GM15510 (cell line): ENCODE data around the gene PHGDH.

Source experiments
- POLR2A ChIP-seq: IDR thresholded peaks from 3 replicates; pipeline ENCODE4 v1.6.1; 2011; ENCODE audit warnings: borderline replicate concordance; ENCODE audit not compliant: insufficient read length; ENCODE audit errors: extremely low read depth

PHGDH gene

GRCh38 chr1:119683893-119684292 lies 27.8 kb upstream of the PHGDH start:
- TF ChIP-seq POLR2A: no peak

GRCh38 chr1:119686661-119687060 lies 25.1 kb upstream of the PHGDH start:
- no peak for TF ChIP-seq POLR2A

- TF ChIP-seq POLR2A: no peak
Measured at GRCh38 chr1:119687434-119688079, 24.2 kb upstream of the PHGDH start.

- no peak for TF ChIP-seq POLR2A
Measured at GRCh38 chr1:119688810-119689209, 22.9 kb upstream of the PHGDH start.

- TF ChIP-seq POLR2A: no peak
Measured at GRCh38 chr1:119689511-119689910, 22.2 kb upstream of the PHGDH start.

GRCh38 chr1:119697598-119697997 lies 14.1 kb upstream of the PHGDH start:
- TF ChIP-seq POLR2A: no peak

GRCh38 chr1:119700326-119700725 lies 11.4 kb upstream of the PHGDH start:
- TF ChIP-seq POLR2A: no peak

- TF ChIP-seq POLR2A: no peak
Measured at GRCh38 chr1:119701659-119702058, 10.1 kb upstream of the PHGDH start.

GRCh38 chr1:119702384-119702783 lies 9.3 kb upstream of the PHGDH start:
- TF ChIP-seq POLR2A: no peak

- no peak for TF ChIP-seq POLR2A
Measured at GRCh38 chr1:119703666-119704450, 7.9 kb upstream of the PHGDH start.

GRCh38 chr1:119712342-119713038 lies 756 bp downstream of the PHGDH start:
- TF ChIP-seq POLR2A: no peak

GRCh38 chr1:119713039-119713748 lies 1.5 kb downstream of the PHGDH start:
- TF ChIP-seq POLR2A: no peak

GRCh38 chr1:119713749-119714456 lies 2.2 kb downstream of the PHGDH start:
- TF ChIP-seq POLR2A: no peak

- TF ChIP-seq POLR2A: no peak
Measured at GRCh38 chr1:119714583-119714982, 2.8 kb downstream of the PHGDH start.
